Measurements from ENCODE around the gene XRCC1.
"Not testable (repeated sequence)": the region's sequence is repeated elsewhere in the genome, so short reads cannot be mapped to it uniquely, and the experiment has no call there.

XRCC1 gene

DNA sequence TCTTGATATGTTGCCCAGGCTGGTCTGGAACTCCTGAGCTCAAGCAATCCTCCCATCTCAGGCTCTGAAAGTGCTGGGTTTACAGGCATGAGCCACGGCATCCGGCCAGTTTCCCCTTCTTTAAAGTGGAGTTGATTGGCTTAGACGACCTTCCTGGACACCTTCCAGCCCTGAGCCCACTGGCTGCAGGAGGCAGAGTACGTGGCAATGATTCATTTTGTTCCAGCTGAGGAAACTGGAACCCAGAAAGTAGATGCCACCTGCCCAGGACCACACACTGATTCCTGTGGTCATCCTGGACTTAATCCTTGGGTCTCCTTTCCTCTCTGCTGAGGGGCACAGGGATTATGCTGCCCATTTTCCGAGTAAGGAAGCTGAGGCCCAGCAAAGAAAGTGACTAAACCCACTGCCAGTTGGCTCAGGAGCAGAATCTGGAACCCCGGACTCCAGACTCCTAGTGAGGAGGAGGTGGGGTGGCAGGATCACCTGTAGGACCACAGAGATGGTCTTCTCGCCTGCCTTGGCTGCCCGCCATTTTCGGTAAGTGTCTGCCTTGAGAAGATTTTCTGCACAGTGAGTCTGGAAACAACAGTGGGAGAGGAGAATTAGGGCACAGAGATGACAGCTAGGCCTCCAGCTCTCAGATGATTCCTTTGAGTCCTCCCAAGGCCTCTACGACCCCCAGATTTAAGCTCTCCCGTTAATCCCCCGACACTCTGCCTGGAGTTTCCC lies 737 bp downstream of the XRCC1 start:
- FAIRE-seq, result no peak

DNA sequence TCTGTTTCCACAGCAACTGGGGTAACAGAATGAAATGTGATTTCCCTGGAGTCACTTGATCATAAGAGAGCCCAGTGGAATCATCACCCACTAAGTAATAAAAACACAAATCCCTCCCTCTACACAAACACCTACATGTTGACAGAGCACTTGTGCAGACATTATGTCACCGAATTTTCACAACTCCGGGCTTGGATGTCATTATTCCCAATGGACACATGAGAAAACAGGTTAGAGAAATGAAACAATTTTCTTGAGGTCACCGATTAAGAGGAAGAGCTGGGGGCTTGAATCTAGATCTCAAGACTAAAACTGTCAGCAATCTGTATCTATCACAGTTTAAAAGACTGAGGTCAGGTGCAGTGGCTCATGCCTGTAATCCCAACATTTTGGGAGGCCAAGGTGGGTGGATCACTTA lies 3.1 kb downstream of the XRCC1 start:
- no peak for FAIRE-seq

- no peak for FAIRE-seq
Measured at GRCh38 chr19:43570174-43570791, 5.0 kb downstream of the XRCC1 start.

GRCh38 chr19:43569657-43570056 lies 5.7 kb downstream of the XRCC1 start:
- no peak for FAIRE-seq

DNA sequence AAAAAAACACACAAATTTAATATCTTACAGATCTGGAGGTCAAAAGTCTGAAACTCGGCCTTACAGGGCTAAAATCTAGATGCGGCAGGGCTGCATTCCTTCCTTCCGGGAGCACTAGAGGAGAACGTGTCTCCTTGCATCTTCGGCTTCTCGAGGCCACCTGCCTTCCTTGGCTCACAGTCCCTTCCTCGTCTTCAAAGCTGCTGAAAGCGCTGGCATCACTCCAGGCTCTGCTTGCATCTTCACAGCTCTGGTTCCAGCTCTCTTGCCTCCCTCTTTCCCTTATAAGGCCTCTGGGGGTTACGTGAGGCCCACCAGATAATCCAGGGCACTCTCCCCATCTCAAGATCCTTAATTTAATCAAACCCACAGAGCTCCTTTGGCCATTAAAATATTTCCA lies 10.5 kb downstream of the XRCC1 start:
- no peak for FAIRE-seq

- no peak for FAIRE-seq
Measured at GRCh38 chr19:43563816-43564457, 11.4 kb downstream of the XRCC1 start.

DNA sequence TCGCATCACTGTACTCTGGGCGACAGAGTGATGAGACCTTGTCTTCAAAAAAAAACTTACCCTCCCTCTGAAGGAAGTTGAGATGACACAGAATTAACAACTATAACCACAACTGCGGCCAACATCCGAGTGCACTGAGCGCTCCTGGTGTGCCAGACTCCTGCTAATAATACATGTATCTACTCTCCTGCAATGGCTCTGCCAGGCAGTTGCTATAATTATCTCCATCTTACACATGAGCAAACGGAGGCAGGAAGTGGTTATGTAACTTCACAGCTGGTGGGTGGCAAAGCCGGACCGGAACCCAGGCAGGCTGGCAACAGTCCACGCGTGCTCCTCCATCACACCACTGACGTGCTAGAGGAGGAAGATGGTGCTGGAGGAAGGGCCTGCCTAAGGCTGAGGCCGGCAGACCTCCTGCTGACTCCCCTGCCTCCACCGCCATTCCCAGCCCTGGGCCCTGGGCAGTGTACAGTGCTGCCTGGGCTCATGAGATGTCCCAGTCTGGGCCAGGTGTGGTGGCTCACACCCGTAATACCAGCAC lies 12.6 kb downstream of the XRCC1 start:
- FAIRE-seq, result no peak

DNA sequence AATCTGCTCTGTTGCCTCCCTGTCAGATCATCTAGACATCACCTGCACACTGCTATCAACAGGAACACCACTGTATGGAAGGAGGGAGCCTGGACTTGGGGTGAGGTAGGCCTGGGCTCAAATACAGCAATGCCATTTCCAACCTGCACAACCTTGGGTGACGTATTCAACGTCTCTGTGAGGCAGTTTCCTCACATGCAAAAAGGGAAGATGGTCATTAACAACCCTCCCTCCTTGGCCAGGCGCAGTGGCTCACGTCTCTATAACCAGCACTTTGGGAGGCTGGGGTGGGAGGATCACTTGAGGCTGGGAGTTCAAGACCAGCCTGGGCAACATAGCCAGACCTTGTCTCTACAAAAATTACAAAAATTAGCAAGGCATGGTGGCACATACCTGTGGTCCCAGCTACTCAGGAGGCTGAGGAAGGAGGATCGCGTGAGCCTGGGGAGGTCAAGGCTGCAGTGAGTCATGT lies 13.1 kb downstream of the XRCC1 start:
- FAIRE-seq, result no peak

DNA sequence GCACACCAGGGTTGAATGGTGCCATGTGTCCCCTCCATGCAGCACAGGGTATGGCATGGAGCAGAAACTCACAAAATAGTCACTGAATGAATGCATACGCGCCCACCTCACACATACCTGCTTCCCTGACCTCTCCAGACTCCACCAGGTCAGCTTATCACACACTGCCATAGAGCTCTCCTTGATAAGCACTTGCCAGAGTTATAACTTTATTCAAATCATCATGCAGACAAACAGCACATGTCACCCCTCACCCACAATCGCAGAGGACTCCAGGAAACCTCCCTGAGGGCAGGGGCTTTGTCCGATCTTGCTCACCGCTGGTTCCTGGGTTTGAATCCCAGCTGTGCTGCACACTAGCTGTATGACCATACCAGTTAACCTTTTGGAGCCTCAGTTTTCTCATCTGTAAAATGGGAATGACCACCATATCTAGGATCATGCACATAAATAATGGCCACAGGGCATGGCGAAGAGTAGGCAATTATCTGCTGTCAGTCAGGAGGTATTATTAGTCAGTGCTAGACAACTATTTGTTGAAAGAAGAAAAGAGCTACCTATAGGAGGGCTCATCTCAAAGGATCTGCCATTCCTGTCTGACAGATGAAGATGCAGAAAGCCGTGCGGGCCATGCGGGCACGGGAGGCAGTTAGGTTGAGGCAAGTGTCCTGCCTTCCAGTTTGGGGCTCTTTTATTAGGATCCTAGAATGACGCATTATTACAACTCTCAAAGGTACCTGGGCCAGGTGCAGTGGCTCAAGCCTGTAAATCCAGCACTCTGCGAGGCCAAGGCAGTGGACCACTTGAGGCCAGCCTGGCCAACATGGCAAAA lies 14.0 kb downstream of the XRCC1 start:
- FAIRE-seq, result no peak

- FAIRE-seq, result no peak
Measured at GRCh38 chr19:43560687-43561086, 14.6 kb downstream of the XRCC1 start.

- no peak for FAIRE-seq
Measured at GRCh38 chr19:43555185-43555770, 20.0 kb downstream of the XRCC1 start.

DNA sequence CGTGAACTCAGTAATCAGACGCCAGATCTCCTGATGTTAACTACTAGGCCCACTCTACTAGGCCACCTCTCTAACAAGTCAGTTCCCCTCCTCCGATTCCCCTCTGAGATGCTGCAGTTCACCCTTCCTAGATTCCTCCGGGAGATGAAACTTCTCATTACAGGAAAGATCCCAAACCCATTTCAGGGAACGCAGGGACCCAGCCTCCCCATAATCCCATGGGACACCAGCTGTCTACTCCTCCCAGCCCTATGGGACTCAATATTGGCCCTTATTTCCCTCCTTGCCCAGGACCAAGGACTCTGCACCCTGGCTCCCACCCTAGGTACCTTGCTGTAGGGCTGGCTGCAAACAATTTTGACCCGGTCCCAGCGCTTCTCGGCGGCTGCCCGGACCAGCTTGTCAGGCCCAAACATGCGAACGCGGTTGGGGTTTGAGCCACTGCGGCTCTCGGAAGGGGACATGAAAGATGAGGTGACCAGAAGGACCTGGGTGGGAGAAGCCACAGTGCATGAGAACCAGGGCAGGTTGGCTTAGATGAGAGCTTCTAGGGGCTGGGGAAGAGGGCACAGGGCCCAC lies 20.9 kb downstream of the XRCC1 start:
- FAIRE-seq, result no peak

- no peak for FAIRE-seq
Measured at GRCh38 chr19:43553656-43554055, 21.7 kb downstream of the XRCC1 start.

DNA sequence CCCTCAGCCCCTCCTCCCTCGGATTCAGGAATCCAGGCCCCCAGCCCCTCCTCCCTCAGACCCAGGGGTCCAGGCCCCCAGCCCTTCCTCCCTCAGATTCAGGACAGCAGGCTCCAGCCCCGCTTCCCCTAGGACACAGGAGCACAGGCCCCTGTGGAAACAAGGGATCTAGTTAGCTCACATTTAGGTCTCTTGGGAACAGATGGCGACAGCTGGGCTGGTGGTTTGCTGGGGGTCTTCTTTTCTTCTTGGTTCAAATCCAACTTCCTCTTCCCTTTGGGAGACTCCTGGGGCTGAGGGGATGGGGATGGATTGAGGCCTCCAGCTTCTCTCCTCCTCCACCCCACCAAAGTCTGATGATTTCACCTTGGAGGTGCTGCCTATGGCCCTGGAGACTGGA lies 22.7 kb downstream of the XRCC1 start:
- FAIRE-seq, result no peak

- FAIRE-seq, result no peak
Measured at GRCh38 chr19:43552198-43552450, 23.2 kb downstream of the XRCC1 start.

DNA sequence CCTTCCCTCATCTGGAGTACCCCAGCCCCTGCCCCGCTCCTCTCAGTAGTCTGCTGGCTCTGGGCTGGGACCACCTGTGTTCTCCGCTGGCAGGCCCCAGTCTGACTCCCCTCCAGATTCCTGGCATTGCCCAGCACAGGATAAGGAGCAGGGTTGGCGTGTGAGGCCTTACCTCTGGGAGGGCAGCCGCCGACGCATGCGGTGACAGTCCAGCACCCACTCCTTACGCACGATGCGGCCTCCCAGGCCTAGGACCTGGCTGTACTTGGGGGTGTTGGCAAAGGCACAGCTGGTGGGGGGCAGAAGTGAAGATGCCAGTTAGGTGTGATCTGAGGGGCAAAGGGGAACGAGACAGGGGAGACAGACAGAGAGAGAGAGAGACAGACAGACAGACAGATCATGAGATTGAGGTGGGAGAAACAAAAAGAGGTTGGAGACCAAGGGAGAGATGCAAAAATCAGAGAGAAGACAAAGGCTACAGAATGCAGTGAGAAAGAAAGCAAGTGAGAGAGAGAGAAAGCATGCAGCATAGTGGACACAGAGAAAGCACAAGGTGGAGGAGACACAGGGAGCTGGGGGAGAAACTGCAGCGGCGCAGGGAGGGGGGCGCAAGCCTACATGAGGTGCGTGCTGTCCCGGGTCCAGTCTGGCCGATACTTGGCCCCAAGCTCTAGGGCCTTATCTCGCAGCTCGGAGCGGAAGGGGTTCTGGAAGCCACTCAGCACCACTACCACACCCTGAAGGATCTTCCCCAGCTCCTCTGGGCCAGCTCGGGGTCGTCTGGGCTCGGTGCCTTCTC lies 23.7 kb downstream of the XRCC1 start:
- no peak for FAIRE-seq

GRCh38 chr19:43548706-43549105 lies 26.6 kb downstream of the XRCC1 start:
- FAIRE-seq, result no peak

- FAIRE-seq, result not testable (repeated sequence)
Measured at GRCh38 chr19:43547926-43548325, 27.4 kb downstream of the XRCC1 start.

GRCh38 chr19:43546581-43546980 lies 28.7 kb downstream of the XRCC1 start:
- no peak for FAIRE-seq

- no peak for FAIRE-seq
Measured at GRCh38 chr19:43545981-43546380, 29.3 kb downstream of the XRCC1 start.

- no peak for FAIRE-seq
Measured at GRCh38 chr19:43545276-43545675, 30.1 kb downstream of the XRCC1 start.

DNA sequence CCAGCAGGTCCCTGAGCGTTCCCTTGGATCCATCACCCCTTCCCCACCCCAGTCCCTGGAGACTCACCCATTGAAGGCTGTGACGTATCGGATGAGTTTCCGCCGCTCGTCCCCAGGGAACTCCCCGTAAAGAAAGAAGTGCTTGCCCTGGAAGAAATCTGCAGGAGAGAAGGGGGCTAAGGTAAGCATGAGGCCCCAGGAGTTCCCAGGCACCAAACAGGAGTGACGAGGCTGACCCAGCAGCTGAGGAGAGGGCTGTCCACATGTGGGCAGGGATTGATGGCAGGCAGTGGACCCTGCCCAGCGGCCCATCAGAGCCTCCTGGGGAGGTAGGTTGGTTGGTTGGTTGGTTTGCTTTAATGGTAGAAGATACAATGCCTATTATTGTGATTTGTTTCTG lies 31.2 kb downstream of the XRCC1 start:
- no peak for FAIRE-seq

Measured in A204.1 (cell line).